Activated CD4-positive, alpha-beta T cell treated with anti-CD3 and anti-CD28 coated beads for 24 hours (primary cell): ENCODE measurements around the gene ABHD16B.
"Not testable (repeated sequence)": the region's sequence is repeated elsewhere in the genome, so short reads cannot be mapped to it uniquely, and the experiment has no call there.

ENCODE experiments used
- DNase-seq, 2 donors: peaks; one replicate each; pipeline ENCODE4 v3.0.0-alpha.2; 2020; ENCODE audit warnings: low read depth in 2 of 2

The ABHD16B gene

DNA sequence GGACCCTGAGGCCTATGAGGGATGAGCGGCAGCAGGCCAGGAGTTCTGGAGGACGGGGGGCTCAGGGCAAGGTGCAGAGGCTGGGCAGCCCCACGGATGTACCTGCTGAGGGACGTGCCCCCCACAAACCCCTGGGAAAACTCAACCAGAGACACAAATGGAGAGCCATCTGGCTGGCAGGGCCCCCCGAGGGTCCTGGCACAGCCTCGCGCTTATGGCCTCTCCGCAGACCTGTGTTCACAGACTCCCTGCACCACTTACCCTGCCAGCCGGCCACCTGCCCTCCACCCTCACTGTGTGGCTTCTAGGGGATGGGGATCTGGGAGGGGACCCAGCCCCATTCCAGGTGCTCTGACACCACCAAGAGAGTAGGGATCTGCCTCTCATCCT lies 26.8 kb upstream of the ABHD16B start:
- DNase-seq: no peak

DNA sequence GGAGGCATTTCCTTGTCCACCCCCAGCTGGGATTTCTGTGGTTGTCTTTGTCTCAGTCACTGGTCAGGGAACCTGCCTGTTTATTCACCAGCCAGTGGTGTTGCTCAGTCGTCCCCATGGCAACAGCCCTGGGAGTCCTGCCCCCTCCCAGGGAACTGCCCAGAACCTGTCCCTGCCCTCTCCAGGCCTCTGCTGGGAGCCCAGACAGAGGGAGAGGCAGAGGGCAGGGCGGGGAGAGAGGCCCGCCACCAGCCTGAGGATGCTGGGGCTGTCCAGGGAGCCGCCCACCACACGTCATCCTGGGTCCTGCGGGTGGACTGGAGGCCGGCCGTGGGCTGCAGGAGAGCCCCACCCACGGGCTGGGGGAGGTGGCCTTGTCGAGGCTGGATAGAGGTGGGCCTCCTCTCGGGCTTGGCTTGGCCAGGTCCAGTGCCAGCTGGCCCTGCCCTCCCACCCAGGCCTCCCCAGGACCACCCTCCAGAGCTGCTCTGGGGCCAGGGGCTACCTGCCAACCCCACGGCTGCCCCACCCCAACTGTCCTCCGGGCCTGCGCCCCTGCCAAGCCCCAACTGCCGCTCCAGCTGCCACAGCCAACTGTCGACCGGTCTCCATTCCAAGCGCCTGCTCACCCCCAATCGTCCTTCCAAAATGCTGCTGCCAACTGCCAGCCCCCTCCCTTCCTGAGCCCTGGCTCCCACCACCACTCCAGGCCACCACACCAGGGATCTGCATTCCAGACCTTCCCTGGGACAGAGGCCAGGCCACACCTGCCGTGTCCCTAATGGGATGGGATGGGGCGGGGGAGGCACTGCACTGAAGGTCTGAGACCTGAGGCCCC lies 26.1 kb upstream of the ABHD16B start:
- DNase-seq: no peak

DNA sequence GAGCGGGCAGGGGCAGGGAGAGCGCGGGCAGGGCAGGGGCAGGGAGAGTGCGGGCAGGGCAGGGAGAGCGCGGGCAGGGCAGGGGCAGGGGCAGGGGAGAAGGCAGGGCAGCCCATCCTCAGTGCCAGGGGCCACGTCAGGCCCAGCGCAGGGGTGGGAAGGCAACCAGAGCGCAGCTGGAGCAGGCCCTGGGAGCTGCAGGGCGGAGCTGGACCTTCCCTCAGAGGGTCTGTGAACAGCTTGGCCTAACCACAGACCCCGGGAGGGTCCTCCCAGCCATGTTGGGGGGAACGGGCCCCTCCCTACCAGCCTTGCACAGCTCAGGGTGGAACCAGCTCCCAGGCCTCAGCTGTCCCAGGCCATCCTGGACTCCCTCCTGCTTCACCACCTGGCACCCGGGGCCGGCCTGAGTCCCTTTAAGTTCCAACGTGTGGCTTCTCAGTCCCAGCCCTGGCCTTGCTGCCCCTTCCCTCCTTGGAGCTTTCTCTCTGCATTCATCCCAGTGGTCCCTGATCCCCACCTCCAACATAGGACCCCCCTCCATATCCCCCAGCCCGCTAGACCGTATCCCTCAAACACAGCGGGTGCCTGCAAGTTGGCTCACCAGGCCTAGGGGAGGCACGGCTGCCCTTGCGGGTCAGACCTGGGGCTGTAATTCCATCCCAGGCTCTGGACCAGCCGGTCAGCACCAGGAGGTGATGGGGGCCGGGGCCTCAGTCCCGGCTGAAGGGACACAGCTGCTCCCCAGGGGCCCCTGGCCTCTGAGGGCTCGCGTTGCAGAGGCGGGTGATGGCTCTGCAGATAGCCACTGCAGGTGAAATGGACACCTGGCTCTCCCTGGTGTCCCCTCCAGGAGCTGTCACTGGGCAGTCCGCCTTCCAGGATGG lies 24.6 kb upstream of the ABHD16B start:
- no peak for DNase-seq

DNA sequence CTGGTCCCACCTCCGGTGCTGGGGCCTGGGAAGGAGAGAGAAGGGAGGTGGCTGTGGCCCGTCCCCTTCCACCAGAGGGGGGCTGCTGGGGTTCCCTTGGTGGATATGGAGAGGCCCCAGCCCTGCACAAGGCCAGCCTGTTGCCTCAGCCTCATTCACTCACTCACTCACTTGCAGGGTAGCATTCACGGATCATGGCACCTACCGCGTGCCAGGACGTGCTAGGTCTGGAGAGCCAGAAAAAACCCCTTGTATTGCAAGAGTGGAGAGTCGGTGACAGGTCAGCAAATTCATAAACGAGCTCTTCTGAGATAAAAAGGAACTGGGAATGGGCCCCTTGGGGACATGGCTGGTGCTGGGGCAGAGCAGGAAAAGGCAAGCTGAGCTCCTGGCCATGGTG lies 23.8 kb upstream of the ABHD16B start:
- DNase-seq: no peak

GRCh38 chr20:63839620-63840019 lies 21.7 kb upstream of the ABHD16B start:
- DNase-seq: no peak

DNA sequence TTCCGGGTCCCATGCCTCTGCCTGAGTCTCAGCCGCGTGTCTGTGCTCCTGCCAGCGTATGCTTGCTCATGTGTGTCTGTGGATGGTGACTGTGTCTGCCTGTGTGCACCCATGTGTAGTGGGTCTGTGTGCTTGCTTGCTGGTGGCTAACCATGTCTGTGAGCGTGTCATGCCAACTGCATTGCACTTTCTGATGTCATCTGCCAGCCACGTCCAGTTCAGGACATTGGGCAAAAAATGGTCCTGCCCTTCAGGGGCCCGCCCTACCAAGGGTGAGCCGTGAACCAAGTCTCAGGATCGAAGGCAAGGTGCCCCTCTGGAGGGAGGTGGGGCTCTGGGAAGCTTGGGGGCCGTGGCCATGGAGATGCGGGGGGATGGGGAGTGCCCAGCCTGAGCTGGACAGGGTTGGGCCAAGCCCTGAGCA lies 20.9 kb upstream of the ABHD16B start:
- no peak for DNase-seq

GRCh38 chr20:63842258-63842657 lies 19.0 kb upstream of the ABHD16B start:
- DNase-seq: no peak

- no peak for DNase-seq
These were observed 18.1 kb upstream of the ABHD16B start for GRCh38 chr20:63843222-63843621.

GRCh38 chr20:63843778-63844177 lies 17.5 kb upstream of the ABHD16B start:
- no peak for DNase-seq

DNA sequence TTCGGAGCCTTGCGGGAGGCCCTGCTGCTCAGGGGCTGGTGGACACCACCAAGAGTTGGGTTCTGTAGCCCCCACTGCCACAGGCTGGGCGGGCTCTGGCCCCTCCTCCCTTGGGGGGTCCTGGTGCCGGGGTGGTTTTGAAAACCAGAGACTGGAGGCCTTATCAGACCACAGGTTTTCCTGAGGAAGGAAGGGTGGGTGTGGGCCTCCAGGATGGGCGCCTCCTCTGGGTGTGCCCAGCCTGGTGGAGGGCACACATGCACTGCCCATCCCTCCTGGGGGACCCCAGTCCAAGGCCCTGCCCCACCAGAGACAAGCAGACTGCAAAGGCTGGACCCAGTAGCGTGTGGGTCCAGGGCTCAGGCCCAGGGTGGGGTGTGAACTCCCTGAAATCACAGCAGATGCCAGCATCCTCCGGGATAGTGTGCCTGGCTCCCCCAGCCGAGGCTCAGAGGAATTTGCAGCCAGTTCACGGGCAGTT lies 16.7 kb upstream of the ABHD16B start:
- no peak for DNase-seq

- DNase-seq: no peak
These were observed 15.0 kb upstream of the ABHD16B start for GRCh38 chr20:63846128-63846771.

DNA sequence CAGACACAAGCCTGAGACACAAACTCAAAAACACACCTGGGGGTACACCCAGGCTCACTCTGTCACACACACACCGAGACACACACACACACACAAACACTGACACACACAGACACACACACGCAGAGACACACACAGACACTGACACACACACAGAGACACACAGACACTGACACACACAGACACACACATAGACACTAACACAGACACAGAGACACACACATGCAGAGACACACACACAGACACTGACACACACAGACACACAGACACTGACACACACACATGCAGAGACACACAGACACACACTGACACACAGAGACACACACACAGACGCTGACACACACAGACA lies 14.4 kb upstream of the ABHD16B start:
- no peak for DNase-seq

GRCh38 chr20:63847237-63848002 lies 13.9 kb upstream of the ABHD16B start:
- no peak for DNase-seq

GRCh38 chr20:63848003-63848911 lies 13.0 kb upstream of the ABHD16B start:
- no peak for DNase-seq

DNA sequence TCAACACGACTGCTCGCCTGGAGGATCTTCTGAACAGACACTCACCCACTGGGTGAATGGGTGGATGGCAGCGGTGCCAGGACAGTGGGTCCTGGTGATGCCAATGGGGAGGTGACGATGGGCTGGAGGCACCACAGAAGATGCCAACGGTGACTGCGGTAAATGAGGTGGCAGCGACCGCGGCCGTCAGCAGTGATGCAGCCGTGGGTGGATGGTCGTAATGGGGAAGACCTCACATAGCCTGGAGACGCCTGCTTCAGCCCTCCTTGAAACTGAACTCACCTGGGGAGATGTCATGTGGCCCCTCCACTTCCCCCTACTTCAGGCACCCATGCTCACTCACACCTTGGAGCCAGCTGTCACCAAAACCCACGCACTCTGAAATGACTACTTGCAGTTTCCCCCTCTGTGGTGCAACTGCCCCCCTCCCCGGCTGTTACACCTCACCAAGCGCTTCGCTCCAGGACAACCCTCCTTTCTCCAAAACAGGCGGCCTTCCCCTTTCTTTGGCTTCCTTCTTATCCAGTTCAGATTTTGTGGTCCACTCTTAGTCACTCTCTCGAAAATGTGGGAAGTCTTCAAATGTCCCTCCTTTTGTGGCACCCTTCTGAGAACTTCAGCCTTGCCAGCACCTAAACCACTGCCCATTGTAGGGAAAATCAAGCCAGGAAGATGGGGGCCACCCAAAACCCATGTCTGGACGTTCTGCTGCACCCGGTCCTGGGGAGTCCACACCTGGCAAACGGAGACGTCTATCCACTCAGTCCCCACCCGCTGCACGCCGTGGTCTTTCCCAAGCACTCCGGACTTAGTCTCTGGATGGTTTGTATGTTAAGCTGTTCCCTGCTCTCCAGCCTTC lies 10.4 kb upstream of the ABHD16B start:
- peak; percentile 35 to 46 for DNase-seq

GRCh38 chr20:63851548-63851943 lies 9.8 kb upstream of the ABHD16B start:
- not testable (repeated sequence) for DNase-seq

- DNase-seq: not testable (repeated sequence)
These were observed 7.6 kb upstream of the ABHD16B start for GRCh38 chr20:63853733-63854068.

DNA sequence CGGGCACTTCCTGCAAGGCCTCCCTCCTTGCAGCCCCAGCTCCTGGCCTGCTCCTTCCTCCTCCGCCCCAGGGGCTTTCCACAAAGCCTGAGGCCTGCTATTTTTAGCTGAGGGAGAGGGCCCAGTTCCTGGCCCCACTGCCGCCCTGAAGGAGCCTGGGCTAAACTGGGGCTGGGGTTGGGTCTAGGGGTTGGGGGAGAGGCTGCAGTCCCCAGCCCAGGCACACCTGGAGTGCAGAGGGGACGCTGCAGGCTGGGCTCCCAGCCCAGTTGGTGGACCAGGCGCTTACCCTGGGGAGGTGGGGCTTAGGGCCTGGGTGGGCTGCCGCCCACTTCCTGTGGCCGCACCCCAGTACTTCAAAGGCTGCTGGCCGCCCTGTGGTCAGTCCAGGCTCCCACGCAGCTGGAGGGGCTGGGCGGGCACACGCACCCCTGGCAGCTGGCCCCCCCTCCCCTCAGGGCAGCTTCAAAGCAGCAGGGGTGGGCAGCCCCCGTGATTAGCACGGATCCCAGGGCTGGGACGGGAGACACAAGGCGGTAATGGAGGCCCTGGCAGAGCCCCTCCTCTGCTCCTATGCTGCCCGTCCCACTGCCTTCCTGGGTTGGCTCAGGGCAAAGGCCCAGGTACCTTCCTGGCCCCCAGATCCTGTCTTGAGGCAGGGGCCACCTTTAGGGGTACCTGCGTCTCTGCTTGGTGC lies 7.1 kb upstream of the ABHD16B start:
- no peak for DNase-seq

DNA sequence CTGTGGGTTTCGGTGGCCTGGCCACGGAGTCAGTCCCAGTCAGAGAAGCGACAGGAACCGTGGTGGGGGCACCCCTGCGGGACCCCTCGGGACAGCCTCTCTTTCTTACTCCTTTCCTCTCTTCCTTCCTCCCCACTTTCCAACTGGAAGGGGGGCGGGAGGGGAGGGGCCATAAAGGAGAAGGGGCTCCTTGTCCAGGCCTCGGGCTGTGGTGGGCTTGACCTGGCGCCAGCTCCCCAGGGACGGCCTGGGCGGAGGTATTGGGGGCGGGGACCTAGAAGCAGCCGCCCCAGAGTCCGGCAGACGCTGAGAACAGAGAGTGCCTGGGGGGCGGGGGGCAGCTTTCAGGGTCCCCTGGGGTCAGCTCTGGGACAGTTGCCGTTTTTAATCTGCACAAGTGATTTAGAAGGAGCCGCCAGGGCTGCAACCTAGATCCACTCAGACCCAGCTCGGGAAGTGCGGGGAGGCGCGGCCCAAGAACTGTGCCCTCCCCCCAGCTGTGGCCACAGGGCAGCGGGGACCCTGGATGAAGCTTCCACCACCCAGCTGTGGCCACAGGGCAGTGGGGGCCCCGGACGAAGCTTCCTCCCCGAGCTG lies 6.4 kb upstream of the ABHD16B start:
- no peak for DNase-seq
